ENCODE data around the gene CDC123.
"Not testable (repeated sequence)": the region's sequence is repeated elsewhere in the genome, so short reads cannot be mapped to it uniquely, and the experiment has no call there.

CDC123 gene

GRCh38 chr10:12279281-12279680, 83.3 kb downstream of the CDC123 start:
- in situ Hi-C loops (cut with MboI; ENCODE audit: low sequenced_read_pairs) = no loop called here

GRCh38 chr10:12287772-12288171, 91.8 kb downstream of the CDC123 start:
- in situ Hi-C loops (cut with MboI; ENCODE audit: low sequenced_read_pairs) = no loop called here

GRCh38 chr10:12297784-12298183, 101.8 kb downstream of the CDC123 start:
- in situ Hi-C loops (cut with MboI; ENCODE audit: low sequenced_read_pairs) = not testable (repeated sequence)

- in situ Hi-C loops (cut with MboI; ENCODE audit: low sequenced_read_pairs) = no loop called here
Observed at GRCh38 chr10:12299222-12299965, 103.4 kb downstream of the CDC123 start.

Data from HL-60/S4 treated with phorbol 12-myristate 13-acetate at 8.2 ng/mL for 4 days and 3 days (cell line).